Measurements from ENCODE around the gene WNT5B.

The WNT5B gene

DNA sequence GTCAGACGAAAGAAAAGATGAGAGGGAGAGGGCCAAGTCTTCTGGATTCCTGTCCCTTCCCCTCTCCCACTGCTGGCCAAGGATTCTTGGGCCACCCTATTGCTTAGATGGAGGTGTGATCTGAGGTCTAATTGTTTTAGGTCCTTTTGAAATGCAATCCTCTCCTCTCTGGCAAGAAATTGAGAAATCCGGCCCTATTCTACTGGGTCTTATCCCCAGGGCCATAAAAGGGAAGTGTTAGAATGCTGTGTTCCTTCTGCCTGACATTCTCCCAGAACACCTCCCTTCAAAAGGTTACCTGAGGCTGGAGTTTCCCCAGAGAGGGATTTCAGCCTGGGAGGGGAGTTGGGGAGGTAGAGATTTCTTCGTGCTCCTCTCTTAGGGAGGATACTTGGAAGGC, 4.4 kb downstream of the WNT5B start:
- Histone ChIP-seq H2AK5ac (ENCODE audit: low read length) (no peak overlapping the region), H3K36me3 (ENCODE audit: control insufficient read depth in 1 of 2, insufficient read depth in 2 of 2, low read length in 2 of 2) (peaks cover 2 to 6% of the 10 kb centered on the region in 2 experiments), H3K79me2 (ENCODE audit: control insufficient read depth, insufficient read depth, low read length, poor library complexity) (peaks cover 2% of the 10 kb centered on the region), H3K14ac (ENCODE audit: low read length) (no peak overlapping the region), H3K9ac (ENCODE audit: low read length) (no peak overlapping the region), H2BK12ac (ENCODE audit: low read length) (no peak overlapping the region), H3K27me3 (ENCODE audit: insufficient read depth, low read length) (no peaks in the 10 kb centered on the region), H3K27ac (ENCODE audit: low read depth, low read length) (no peak overlapping the region), H3K23ac (ENCODE audit: low read length) (no peak overlapping the region), H3K4me1 (ENCODE audit: control insufficient read depth in 1 of 2, insufficient read depth in 2 of 2, low read length in 2 of 2) (peaks cover 22 to 25% of the 10 kb centered on the region in 2 experiments), H2BK5ac (ENCODE audit: low read depth, low read length, poor library complexity) (no peak overlapping the region), H2BK120ac (ENCODE audit: insufficient read depth, low read length, poor library complexity) (no peak overlapping the region), H3K18ac (ENCODE audit: low read length) (no peak overlapping the region), H3K4me2 (ENCODE audit: low read length) (no peak overlapping the region), H4K8ac (ENCODE audit: low read depth, low read length) (no peak overlapping the region), H3K79me1 (ENCODE audit: low read length) (peaks cover 11% of the 10 kb centered on the region), H2AFZ (ENCODE audit: insufficient read depth, low read length, poor library complexity) (no peak overlapping the region), H4K91ac (ENCODE audit: low read depth, low read length) (no peak overlapping the region), H3K4ac (ENCODE audit: low read depth, low read length) (no peak overlapping the region), H3K4me3 (ENCODE audit: low read depth, low read length) (no peak overlapping the region), H3K9me3 (ENCODE audit: insufficient read depth, low read depth, low read length) (no peaks in the 10 kb centered on the region), H4K12ac (ENCODE audit: low read depth, low read length) (no peak overlapping the region)
- no peak for DNase-seq
- WGBS (ENCODE audit: extremely low coverage, insufficient coverage, insufficient read length): no CpG with 5 or more reads among the region's 3 CpGs

GRCh38 chr12:1634149-1634548, 5.1 kb downstream of the WNT5B start:
- no peak overlapping the region for H3K23ac ChIP-seq (ENCODE audit: low read length)
- no peak overlapping the region for H2BK120ac ChIP-seq (ENCODE audit: insufficient read depth, low read length, poor library complexity)
- WGBS (ENCODE audit: extremely low coverage, insufficient coverage, insufficient read length): no CpG with 5 or more reads among the region's 7 CpGs
- peaks cover 2 to 8% of the 10 kb centered on the region in 2 experiments for H3K36me3 ChIP-seq (ENCODE audit: control insufficient read depth in 1 of 2, insufficient read depth in 2 of 2, low read length in 2 of 2)
- H3K14ac ChIP-seq (ENCODE audit: low read length): no peak overlapping the region
- no peaks in the 10 kb centered on the region for H3K27me3 ChIP-seq (ENCODE audit: insufficient read depth, low read length)
- no peak overlapping the region for H4K12ac ChIP-seq (ENCODE audit: low read depth, low read length)
- H3K4ac ChIP-seq (ENCODE audit: low read depth, low read length): no peak overlapping the region
- no peak overlapping the region for H3K9ac ChIP-seq (ENCODE audit: low read length)
- H3K27ac ChIP-seq (ENCODE audit: low read depth, low read length): no peak overlapping the region
- no peak overlapping the region for H2BK5ac ChIP-seq (ENCODE audit: low read depth, low read length, poor library complexity)
- no peak overlapping the region for H2BK12ac ChIP-seq (ENCODE audit: low read length)
- H2AFZ ChIP-seq (ENCODE audit: insufficient read depth, low read length, poor library complexity): no peak overlapping the region
- H2AK5ac ChIP-seq (ENCODE audit: low read length): no peak overlapping the region
- H4K8ac ChIP-seq (ENCODE audit: low read depth, low read length): no peak overlapping the region
- H3K18ac ChIP-seq (ENCODE audit: low read length): no peak overlapping the region
- H3K79me1 ChIP-seq (ENCODE audit: low read length): peaks cover 10% of the 10 kb centered on the region
- peaks cover 2% of the 10 kb centered on the region for H3K79me2 ChIP-seq (ENCODE audit: control insufficient read depth, insufficient read depth, low read length, poor library complexity)
- H3K4me1 ChIP-seq (ENCODE audit: control insufficient read depth in 1 of 2, insufficient read depth in 2 of 2, low read length in 2 of 2): peaks cover 19 to 20% of the 10 kb centered on the region in 2 experiments
- no peak overlapping the region for H3K4me3 ChIP-seq (ENCODE audit: low read depth, low read length)
- H4K91ac ChIP-seq (ENCODE audit: low read depth, low read length): no peak overlapping the region
- H3K4me2 ChIP-seq (ENCODE audit: low read length): no peak overlapping the region
- no peak for DNase-seq
- no peaks in the 10 kb centered on the region for H3K9me3 ChIP-seq (ENCODE audit: insufficient read depth, low read depth, low read length)

- H3K27me3 ChIP-seq (ENCODE audit: insufficient read depth, low read length): no peaks in the 10 kb centered on the region
- H3K79me1 ChIP-seq (ENCODE audit: low read length): peaks cover 7% of the 10 kb centered on the region
- no peak overlapping the region for H2AK5ac ChIP-seq (ENCODE audit: low read length)
- no peak overlapping the region for H4K91ac ChIP-seq (ENCODE audit: low read depth, low read length)
- peaks cover 14 to 16% of the 10 kb centered on the region in 2 experiments for H3K4me1 ChIP-seq (ENCODE audit: control insufficient read depth in 1 of 2, insufficient read depth in 2 of 2, low read length in 2 of 2)
- H3K4me2 ChIP-seq (ENCODE audit: low read length): no peak overlapping the region
- H3K36me3 ChIP-seq (ENCODE audit: control insufficient read depth in 1 of 2, insufficient read depth in 2 of 2, low read length in 2 of 2): peaks cover 7 to 11% of the 10 kb centered on the region in 2 experiments
- no peak overlapping the region for H3K9ac ChIP-seq (ENCODE audit: low read length)
- WGBS (ENCODE audit: extremely low coverage, insufficient coverage, insufficient read length): no CpG with 5 or more reads among the region's 16 CpGs
- no peak overlapping the region for H3K27ac ChIP-seq (ENCODE audit: low read depth, low read length)
- H4K12ac ChIP-seq (ENCODE audit: low read depth, low read length): no peak overlapping the region
- H2BK120ac ChIP-seq (ENCODE audit: insufficient read depth, low read length, poor library complexity): no peak overlapping the region
- no peak overlapping the region for H3K4ac ChIP-seq (ENCODE audit: low read depth, low read length)
- H3K9me3 ChIP-seq (ENCODE audit: insufficient read depth, low read depth, low read length): no peaks in the 10 kb centered on the region
- H2BK12ac ChIP-seq (ENCODE audit: low read length): no peak overlapping the region
- H2AFZ ChIP-seq (ENCODE audit: insufficient read depth, low read length, poor library complexity): no peak overlapping the region
- peak; percentile 68 to 86 for DNase-seq
- H3K14ac ChIP-seq (ENCODE audit: low read length): no peak overlapping the region
- no peak overlapping the region for H3K23ac ChIP-seq (ENCODE audit: low read length)
- H4K8ac ChIP-seq (ENCODE audit: low read depth, low read length): no peak overlapping the region
- peaks cover 2% of the 10 kb centered on the region for H3K79me2 ChIP-seq (ENCODE audit: control insufficient read depth, insufficient read depth, low read length, poor library complexity)
- H3K18ac ChIP-seq (ENCODE audit: low read length): no peak overlapping the region
- H2BK5ac ChIP-seq (ENCODE audit: low read depth, low read length, poor library complexity): no peak overlapping the region
- no peak overlapping the region for H3K4me3 ChIP-seq (ENCODE audit: low read depth, low read length)
These were observed 5.7 kb downstream of the WNT5B start for GRCh38 chr12:1634590-1635191.

- H3K4me1 ChIP-seq (ENCODE audit: control insufficient read depth in 1 of 2, insufficient read depth in 2 of 2, low read length in 2 of 2): peaks cover 7 to 11% of the 10 kb centered on the region in 2 experiments
- H3K36me3 ChIP-seq (ENCODE audit: control insufficient read depth in 1 of 2, insufficient read depth in 2 of 2, low read length in 2 of 2): peaks cover 10 to 16% of the 10 kb centered on the region in 2 experiments
- no peaks in the 10 kb centered on the region for H3K9me3 ChIP-seq (ENCODE audit: insufficient read depth, low read depth, low read length)
- H4K8ac ChIP-seq (ENCODE audit: low read depth, low read length): no peak overlapping the region
- H3K27ac ChIP-seq (ENCODE audit: low read depth, low read length): no peak overlapping the region
- no peaks in the 10 kb centered on the region for H3K27me3 ChIP-seq (ENCODE audit: insufficient read depth, low read length)
- WGBS (ENCODE audit: extremely low coverage, insufficient coverage, insufficient read length): no CpG with 5 or more reads among the region's 11 CpGs
- H2AK5ac ChIP-seq (ENCODE audit: low read length): no peak overlapping the region
- H3K4me2 ChIP-seq (ENCODE audit: low read length): no peak overlapping the region
- no peak overlapping the region for H2BK120ac ChIP-seq (ENCODE audit: insufficient read depth, low read length, poor library complexity)
- H2BK5ac ChIP-seq (ENCODE audit: low read depth, low read length, poor library complexity): no peak overlapping the region
- no peak overlapping the region for H3K23ac ChIP-seq (ENCODE audit: low read length)
- H3K9ac ChIP-seq (ENCODE audit: low read length): no peak overlapping the region
- peaks cover under 1% of the 10 kb centered on the region for H3K79me1 ChIP-seq (ENCODE audit: low read length)
- no peak overlapping the region for H3K4ac ChIP-seq (ENCODE audit: low read depth, low read length)
- no peaks in the 10 kb centered on the region for H3K79me2 ChIP-seq (ENCODE audit: control insufficient read depth, insufficient read depth, low read length, poor library complexity)
- no peak overlapping the region for H4K91ac ChIP-seq (ENCODE audit: low read depth, low read length)
- H2BK12ac ChIP-seq (ENCODE audit: low read length): no peak overlapping the region
- H3K14ac ChIP-seq (ENCODE audit: low read length): no peak overlapping the region
- no peak overlapping the region for H3K4me3 ChIP-seq (ENCODE audit: low read depth, low read length)
- no peak overlapping the region for H2AFZ ChIP-seq (ENCODE audit: insufficient read depth, low read length, poor library complexity)
- H3K18ac ChIP-seq (ENCODE audit: low read length): no peak overlapping the region
- no peak overlapping the region for H4K12ac ChIP-seq (ENCODE audit: low read depth, low read length)
- DNase-seq: no peak
These were observed 6.5 kb downstream of the WNT5B start for GRCh38 chr12:1635301-1636095.
